GM19099 (cell line): ENCODE data around the gene IFITM10.

ENCODE experiments used
- POLR2A ChIP-seq: IDR thresholded peaks from 3 replicates; pipeline ENCODE4 v1.6.1; 2011; ENCODE audit warnings: low read depth; ENCODE audit not compliant: insufficient read length; ENCODE audit errors: extremely low read depth

The IFITM10 gene

DNA sequence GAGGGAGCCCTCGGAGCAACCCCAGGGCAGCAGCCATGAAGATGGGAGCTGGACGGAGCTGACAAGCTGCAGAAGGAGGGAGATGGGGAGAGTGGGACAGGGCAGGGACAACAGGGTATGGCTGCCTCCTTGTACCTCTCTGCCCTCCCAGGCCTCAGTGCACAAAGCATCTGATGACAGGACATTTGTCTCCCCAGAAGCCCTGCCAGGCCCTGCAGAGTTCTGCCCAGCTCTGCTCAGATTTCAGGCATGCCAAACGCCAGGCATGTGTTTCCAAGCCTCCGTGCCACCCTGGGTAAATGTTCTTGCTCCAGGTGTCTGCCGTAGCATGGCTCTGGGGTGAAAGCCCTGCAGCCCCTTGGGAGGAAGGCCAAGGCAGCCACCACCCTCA is 1.1 kb upstream of the IFITM10 start:
- no peak for TF ChIP-seq POLR2A

DNA sequence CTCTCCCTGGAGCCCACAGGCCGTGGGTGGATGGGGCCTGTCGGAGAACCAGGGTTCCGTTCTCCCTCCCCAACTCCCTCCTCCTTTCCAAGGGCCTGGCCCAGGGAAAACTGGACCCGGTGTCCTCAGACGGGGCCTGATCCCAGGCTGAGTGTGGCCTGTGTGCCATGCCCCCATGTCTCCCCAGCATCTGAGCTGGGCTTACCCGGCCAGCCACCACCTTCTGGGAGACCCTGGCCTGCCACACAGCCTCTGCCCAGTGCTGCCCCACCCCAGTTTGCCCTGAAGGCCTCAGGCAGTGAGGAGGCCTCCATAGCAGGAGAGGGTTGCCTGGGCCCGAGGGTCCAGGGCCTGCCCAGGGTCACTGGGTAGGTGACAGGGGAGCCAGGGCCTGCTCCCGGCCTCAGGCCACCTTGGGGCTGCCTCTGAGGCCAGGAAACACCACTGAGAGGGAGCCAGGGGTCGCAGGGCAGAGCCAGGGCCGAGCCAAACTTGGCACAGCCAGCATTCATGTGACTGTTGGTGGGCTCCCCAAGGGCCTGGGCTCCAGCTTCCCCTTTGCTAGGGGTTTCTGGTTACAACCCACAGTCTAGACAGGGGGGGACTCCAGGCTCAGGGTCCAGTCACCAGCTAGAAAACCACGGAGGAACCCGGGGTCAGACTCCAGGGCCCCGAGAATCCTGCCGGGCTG is 590 bp upstream of the IFITM10 start:
- TF ChIP-seq POLR2A: no peak

DNA sequence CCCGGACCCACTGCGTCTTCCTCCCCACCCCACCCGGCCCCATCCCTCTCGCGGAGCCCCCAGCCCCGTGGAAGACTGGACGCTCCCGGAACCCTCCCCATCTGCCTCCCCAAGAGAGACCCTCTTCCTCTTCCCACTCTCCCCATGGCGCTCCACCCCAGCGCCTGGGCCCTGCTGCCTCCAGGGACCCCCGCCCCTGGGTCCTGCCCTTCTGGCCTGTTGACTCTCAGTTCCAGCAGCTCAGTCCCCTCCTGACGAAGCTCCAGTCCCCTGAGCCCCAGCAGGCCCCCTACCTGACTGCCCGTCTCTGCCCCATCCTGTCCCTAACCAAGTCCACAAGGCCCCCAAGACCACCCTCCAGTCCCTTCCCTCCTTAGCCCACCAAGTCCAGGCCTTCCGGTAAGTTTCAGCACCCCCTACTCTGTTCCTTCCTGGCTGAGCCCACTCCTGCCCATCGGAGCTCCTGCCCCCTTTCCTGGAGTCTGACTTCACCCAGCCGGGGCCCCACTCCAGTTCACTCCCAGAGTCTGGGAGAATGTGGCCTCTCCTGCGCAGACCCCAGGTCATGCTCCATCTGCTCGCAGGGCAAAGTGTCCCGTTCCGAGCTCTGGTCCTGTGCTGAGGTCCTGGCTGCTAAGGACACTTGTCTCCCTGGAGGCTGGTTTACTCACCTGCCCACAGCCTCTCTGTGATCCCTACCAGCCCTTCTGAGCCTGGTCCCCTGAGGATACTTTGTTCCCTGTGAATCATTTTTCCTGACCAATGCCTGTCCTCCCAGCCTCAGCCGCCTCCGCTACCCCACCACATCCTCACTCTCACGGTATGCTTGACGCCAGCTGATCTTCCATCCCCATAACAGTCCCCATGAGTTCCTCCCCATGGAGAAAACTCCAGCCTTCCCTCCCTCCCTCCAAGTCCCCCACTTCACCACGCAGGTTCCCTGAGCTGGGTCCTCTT is 722 bp downstream of the IFITM10 start:
- no peak for TF ChIP-seq POLR2A

DNA sequence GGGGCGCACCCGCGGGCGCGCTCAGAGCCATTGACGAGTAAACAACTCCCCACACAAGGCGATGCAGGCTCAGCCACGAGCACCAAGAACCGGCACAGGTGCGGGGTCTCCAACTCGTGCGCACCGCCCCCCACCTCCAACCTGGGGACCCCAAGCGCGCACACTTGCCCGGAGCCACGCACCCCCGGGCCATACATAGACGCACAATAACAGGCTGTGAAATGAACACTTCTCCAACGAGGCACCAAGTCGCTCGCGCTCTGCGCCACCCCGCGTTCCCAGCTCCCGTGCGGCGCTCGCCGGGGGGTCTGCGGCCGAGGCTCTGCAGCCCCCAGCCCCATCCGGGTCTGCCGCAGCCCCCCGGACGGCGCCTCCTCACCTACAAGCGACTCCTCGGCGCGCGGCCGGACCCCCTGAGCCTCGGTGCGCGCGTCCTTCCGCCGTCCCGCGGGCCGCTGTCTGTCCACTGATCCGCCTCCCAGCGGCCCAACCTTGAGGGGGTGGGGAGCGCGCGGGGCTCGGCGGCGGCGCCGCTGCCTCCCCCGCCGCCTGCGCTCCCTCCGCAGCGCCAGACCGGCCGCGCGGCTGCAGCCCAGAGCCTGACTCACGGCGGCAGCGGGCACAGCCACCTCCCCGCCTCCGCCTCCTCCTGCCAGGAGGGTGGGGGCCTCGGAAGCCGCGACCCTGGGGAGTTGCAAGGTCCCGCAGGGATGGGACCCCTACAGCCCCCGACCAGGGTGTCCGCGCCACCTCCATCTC is 1.6 kb downstream of the IFITM10 start:
- TF ChIP-seq POLR2A: no peak

DNA sequence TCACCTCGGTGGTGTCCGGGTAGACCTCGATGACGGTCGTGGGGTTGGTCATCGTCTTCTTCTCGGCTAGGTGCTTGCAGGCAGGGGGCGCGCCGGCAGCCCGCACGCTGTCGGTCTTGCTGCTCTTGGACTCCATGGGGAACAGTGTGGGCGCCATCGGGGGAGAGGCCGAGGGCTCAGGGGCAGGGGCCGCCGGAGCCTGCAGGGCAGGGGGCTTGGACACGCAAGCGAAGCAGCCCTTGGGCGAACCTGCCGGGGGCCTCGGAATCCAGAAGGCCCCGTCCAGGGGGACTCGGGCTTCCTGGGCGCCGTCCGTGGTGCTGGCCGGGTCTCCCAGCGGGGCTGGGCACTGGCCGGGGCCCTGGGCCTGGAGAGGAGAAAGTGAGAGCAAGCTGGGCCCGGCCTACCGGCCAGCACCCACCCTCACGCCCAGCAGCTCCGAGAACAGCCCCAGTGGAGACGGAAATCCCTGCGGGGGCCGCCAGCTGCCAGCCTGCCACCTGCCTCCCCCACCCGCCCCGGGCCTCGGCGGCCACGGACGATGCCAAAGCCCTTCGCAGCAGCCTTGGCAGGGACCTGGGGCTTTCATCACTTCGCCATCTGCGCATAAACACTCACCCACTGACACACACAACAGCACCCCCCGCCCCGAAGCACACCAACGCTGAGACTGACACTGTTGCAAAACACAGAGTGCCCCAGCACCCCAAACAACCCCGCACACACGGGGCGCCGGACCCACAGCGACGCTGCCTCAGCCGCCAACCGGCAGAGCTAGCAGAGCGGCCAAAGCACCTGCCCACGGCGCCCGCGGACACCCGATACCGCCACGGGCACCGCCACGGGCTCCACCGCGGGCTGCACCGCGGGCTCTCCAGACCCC is 2.4 kb downstream of the IFITM10 start:
- TF ChIP-seq POLR2A: no peak

DNA sequence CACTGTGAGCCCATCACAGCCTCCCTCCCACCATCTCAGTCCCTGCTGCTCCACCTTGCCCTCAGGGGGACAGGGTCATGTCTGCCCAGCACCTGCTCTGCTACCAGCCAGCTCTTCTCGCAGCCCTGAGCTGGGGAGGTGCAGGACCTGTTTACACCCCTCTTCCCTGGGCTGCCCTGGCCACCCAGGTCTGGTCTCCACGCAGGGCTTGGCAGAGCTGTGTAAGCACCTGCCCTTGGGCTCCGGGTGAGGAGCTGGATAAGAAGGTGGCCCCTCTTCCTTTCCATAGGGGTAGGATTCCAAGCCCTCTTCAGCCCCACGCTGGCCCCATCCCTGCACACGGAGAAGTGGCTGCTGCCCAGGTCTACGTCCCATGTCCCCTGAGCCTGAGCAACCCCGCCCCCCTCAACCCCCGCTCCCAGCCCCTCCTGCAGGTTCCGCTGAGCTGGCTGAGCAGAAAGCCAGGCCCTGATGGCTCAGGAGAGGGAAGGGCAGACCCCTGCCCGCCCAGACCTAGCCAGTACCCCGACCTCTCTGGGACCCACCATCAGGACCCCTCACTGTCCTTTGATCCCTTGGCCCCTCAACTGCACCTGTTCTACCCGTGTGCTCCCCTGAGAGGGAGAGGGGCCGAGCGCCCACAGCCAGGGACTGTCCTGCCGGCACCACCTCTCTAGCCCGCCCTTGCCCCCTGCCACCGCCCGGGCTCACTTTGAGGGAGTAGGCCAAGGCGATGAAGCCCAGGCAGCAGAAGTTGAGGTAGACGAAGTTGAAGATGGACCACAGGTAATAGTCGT is 3.2 kb downstream of the IFITM10 start:
- TF ChIP-seq POLR2A: no peak

DNA sequence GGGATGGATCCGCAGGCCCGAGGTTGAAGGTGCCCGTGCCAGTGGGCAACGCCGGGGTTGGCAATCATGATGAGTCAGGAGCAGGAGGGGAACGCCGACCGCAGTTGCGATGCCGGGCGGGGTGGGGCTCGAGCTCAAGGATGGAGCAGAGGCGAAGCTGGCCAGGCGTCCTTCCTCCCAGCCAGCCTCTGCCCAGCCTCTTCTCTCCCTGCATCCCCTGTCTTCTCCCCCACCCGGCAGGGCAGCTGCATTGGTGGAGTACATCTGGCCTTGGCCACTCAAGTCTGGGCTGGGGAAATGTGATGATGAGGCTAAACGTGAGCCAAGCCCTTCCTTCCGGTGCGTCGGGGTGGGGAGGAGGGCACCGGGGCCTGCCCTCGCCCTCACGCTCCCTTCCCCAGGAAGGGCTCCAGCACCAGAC is 3.9 kb downstream of the IFITM10 start:
- TF ChIP-seq POLR2A: no peak

DNA sequence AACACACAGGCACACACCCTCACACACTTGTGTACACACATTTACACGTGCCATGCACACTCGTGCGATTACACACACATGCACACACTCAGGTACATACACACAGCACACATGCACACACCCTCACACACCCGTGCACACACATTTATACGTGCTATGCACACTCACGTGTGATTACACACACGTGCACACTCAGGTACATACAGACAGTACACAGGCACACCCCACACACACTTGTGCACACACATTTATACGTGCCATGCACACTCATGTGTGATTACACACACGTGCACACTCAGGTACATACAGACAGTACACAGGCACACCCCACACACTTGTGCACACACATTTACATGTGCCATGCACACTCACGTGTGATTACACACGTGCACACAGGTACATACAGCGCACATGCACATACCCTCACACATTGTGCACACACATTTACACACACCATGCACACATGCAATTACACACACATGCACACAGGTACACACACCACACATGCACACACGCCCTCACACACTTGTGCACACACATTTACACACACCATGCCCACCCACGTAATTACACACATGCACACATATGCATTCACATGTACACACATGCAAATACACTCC is 4.6 kb downstream of the IFITM10 start:
- TF ChIP-seq POLR2A: no peak

DNA sequence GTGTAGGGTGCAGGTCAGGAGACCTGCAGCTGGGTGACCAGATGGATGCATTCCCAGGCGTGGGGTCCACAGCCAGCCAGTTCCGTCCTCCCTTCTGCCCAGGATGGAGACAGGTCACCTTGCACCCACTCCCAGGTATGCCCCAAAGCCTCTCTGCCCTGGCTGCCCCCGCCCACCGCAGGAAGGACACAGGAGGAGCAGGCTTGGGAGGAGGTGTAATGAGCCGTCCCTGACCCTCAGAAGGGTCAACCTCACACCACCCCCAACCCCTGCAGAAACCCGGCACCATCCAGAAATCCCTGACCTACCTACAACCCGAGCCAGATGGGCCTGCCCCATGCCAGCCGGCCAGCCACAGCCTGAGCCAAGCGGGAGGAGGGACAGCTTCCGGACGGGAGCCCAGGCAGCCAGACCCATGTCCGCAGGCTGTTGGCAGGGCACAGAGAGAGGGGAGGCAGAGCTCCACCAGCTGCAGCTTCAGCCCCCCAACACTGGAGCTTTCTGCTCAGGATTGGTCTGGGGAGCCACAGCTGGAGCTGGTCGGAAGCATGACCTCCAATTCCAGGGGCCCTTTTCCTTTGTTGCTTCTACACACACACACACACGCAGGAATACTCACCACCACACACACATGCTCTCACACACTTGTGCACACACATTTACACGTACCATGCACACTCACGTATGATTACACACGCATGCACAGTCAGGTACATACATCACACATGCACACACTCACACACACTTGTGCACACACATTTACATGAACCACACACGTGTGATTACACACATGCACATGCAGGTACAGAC is 5.3 kb downstream of the IFITM10 start:
- no peak for TF ChIP-seq POLR2A

DNA sequence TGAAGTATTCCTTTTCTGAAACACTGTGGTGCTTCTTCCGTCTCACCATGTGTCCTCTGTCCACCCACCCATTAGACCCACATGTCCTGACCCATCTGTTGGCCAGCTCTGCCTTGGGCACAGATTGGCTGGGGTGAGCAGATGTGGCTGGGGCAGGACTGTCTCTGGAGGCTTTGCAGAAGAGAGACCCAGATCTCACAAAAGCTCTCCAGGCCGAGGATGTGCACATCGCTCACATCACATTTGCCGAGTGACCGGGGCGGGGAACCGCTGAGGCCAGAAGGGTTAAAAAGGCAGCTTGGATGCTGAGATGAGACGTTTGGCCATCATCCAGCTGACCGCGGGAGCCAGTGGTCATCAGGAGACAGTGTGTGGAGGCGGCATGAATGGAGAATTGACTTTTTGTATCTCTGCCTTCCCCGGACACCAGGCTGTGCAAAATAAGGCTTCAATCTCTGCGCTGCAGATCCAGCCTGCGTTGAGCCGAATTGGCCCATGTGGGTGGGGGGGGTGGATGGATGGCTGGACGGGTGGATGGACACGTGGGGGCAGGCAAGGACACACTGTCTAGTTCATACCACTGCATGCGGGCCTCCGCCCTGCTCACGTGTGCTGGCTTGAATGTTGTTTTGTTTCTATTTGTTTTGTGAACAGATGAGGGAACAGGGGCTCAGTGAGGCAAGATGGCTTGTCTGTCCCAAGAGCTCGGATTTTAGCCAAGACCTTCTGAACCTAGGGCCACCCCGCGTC is 6.1 kb downstream of the IFITM10 start:
- TF ChIP-seq POLR2A: no peak

DNA sequence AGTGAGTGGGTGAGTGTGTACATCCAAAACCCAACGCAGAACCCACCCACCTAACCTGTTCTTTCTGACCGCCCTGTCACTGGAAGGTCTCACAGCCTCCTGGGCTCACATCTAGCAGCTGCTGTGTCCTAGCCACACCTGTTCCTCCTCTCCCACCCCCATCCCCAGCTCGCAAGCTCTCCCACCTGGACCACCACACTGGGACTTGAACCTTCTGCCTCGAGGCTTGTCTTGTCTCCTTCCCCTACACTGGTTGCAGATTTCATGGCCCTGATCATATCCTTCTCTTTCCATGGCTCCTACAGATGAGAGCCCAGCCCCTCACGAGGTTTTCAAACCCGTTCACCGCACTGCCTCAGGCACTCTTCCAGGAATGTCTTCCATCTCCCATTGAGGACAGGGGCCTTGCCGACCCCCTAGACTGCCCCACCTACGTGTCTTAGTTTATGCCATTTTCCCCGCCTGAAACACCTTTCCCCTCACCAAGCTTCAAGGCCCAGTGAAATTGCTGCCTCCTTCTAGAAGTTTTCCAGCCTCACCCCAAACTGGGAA is 6.7 kb downstream of the IFITM10 start:
- no peak for TF ChIP-seq POLR2A
